Stimulated activated CD4-positive, alpha-beta T cell treated with anti-CD3 and anti-CD28 coated beads, Interleukin-1b, Interleukin-23, amount 100 ng/mL, for 1 hour (primary cell): ENCODE results near the gene GTF3C4.

Experiments
- DNase-seq, 2 donors: peaks; one replicate each; pipeline ENCODE4 v3.0.0-alpha.2; 2020; ENCODE audit warnings: low read depth in 2 of 2

The GTF3C4 gene

DNA sequence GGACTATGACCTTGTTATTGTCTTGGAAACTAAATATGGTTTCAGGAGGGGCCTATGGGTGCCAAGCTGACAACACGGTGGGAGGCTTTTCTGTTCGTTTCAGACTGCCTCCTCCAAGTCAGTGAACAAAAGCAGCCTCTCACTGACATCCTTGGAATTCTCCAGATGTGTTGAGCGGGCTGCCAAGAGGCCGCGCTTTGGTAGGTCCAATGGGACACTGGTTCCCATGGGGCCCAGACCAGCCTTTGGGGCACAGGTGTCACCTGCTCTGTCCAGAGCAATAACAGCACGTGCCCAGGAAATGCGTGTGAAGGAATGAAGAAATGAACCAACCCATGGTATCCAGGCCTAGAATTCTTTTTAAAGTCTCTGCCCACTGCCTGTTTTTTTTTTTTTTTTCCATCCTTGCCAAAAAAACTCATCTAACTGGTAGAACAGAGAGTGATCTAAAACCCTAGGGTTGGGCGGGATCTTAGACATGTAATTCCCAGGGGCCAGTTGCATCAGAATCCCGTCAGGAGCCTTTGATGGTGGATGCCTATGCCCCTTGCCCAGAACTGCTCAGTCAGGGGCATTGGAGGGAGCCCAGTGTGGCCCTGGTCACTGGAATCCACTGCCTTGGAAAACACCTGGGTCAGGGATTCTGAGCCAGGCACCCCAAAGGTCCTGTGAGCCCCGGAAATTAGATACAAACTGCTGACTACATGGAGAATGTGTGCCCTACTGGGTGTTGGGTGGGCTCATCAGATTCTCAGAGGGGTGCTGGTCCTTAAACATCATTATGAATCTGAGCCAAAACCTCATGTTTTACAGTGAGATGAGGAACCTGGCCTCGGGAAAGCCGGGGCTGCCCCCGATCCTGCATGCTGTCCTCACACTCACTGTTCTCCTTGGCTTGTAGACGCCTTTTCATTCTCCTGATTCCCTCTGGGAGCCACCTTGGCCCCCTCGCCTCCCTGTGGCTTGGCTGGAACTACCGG is 60.1 kb downstream of the GTF3C4 start:
- DNase-seq = no peak

DNA sequence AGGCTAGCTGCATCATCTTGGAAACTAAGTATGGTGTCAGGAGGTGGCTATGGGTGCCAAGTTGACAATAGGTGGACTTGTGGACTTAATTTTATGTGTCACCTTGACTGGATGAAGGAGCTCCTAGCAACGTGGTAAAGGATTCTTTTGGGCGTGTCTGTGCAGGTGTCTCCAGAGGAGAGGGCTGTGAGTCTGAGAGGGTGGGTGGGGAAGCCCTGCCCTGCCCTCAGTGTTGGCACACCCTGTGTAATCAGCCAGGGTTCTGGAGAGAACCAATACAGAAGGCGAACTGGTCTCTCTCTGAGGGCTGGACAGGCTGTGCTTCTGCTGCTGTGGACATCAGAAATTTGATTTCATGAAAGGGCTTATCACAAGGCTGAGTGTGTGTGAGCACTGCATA is 61.0 kb downstream of the GTF3C4 start:
- no peak for DNase-seq

DNA sequence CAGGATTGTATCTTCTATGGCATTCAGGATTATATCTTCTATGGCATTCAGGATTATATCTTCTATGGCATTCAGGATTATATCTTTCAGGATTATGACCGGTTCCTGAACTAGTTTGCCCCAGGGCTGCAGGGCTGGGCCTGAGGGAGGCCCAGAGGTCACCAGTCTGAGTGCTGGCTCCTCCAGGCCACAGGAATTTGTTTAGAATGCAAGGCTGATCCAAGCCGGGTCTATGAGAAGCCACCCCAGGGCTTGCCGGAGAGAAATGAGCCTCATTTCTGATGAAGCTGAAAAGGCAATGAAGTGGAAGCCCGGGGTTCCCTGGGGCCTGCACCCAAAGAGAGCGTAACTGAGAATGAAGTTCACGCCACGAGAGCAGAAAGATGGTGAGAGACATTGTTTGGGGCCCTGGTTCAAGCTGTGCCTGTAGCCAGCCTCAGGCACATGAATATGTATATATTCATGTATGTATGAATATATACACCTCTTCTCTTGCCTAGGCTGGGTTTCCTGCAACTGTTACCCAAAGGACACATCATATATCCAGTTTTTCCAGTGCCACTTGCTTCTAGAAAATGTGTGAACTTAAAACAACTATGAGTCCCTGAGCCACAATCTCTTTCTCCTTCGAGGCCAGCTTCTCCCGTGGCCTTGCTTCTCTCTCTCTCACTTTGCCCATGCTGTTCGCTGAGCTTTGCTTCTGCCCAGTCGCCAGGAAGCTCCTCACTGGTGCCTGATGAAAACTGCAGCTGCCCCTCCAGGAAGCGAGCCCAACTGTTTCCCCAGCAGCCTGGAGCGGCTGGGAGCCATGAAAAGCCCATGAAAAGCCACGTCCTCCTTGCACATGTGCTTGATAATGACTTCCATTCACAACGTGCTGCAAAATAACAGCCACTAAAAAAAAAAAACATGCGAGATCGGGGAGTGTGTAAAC is 62.3 kb downstream of the GTF3C4 start:
- no peak for DNase-seq

DNA sequence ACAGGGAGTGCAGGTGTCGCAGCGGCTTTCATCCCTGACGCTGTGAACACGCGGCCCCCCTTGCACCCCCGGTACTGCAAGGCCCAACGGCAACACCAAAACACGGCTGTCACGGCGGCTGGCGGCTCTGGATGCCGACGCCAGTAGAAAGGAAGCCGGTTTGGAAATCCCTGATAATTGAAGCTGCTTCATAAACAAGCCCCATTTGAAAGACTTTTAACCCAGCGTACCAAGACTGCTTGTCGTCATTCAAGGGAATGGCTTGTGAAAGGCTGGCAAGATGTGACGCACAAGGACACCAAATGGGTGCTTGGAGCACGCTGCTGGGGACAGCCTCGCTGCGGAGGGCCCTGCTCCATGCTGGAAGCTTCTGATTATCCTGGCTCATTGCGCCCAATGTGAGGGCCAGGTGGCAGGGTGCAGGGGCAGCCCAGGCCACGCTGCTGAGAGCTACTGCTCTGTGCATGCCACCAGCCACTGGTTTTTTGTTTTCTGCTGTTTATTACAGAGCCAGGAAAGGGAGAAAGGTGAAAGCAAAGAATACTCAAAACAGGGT is 63.1 kb downstream of the GTF3C4 start:
- no peak for DNase-seq

DNA sequence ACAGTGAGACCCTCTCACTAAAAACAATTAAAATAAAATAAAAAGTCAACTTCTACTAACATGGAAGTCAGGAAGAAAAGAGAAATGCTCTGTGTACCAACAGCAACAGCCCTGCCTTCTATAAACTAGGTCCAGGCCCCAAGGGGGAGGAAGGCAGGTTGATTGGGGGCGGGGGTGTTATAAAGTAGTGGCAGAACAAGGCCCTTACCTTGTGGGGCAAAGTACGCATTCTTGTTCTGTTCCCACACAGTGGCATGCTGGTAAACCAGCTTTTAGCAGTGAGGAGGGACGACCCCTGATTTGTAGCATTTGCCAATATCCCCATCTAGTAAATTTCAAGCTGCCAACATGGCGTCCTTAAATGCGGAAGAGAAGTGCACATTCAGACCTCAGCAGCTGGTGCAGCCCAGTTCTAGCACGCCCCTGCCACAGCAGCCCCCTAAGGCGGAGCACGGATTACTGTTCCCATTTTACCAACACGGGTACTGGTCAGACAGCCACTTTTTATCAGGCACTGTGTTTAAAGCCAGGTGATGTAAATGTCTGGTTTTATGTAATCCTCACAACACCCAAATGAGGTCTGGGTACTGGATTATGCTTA is 69.5 kb downstream of the GTF3C4 start:
- no peak for DNase-seq

DNA sequence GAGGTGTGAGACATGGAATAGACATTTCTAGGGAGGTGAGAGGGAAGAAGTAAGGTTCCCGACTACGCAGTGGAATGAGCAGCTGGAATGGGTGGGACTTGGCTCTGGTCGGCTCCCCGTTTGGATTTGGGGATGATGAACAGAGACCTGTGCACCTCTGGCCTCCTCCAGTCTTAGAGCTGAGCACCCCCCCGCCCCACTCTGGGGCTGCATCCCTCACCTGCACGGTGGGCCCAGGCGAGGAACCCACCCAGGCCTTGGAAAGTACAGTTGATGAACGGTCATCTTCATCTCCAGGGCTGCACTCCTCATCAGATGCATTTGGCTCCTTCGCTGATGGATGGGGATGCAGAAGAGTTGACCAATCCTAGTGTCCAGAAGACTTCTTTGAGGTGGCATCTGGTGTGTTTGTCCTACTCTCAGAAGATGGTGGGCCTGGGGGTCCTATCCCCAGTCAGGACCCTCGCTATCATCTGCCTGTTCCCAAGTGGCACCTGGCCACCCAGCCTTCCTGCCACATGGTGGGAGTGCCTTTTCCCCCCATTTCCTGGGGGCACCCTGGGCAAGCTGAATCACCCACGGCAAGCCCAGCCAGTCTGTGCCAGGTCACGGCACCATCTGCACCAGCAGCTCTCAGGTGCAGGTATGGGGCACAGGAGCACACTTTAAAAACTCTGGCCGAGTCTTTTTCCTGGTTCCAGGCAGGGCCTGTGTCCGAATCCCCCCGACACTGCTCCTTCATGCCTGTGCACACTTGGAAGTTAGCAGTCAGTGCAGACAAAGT is 70.5 kb downstream of the GTF3C4 start:
- no peak for DNase-seq

DNA sequence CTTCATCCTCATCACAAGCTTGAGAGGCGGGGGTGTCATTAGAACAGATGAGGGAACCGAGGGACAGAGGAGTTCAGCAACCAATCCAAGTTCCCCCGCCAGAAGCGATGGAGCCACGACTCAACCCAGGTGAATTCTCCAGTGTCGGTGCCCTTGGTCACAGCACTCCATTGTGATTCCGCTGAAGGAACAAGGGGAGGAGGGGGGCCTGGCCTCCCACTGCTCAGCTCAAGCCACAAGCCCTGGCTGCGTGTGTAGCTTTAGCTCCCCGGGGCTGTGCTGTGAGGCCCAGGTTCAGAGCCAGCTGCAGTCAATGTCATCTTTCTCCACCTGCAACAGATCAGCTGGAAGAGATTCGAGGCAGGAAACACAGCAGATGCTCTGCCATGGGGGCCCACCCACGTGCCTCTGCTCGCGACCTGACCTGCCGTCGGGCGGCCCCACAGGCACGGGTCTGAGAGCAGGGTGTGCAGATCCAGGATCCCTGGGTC is 72.6 kb downstream of the GTF3C4 start:
- DNase-seq = no peak

DNA sequence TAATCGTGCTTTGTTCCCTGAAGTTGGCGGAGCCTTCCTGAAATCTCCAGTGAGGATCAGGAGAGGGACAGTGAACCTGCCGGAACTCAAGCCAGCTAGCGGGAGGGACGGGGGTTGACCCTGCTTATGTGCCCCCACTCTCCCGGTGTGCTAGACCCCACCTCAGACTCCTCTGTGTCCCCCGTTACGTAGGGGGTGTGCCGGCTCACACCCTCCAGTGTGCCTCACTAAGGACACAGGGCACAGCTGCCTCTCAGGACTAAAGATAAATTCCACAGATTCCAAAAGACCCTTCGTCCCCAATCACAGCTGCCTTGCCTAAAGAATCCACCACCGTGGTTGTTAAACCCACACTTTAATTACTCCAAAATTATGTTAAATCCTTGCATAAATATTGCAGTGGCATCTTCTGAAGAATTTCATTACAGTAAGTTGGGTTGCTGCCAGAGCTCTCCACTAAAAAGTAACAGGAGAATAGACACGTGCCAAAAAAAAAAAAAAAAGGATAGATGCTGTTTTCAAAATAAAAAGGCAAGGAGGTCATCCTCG is 73.7 kb downstream of the GTF3C4 start:
- no peak for DNase-seq
